ENCODE data around the gene LCE1F.

GRCh38 chr1:152745289-152745704, 29.6 kb upstream of the LCE1F start:
- TF ChIP-seq CTCF (IDR thresholded peaks at IDR 0.05) (no peak), POLR2A (IDR thresholded peaks at IDR 0.05) (no peak), POLR2AphosphoS5 (IDR thresholded peaks at IDR 0.05; ENCODE audit: insufficient read depth in 1 of 2, low read depth in 1 of 2) (peak in 1 of 2 donors; percentile 67)
